ENCODE results near the gene MIA.
"Not testable (repeated sequence)": the region's sequence is repeated elsewhere in the genome, so short reads cannot be mapped to it uniquely, and the experiment has no call there.

DNA sequence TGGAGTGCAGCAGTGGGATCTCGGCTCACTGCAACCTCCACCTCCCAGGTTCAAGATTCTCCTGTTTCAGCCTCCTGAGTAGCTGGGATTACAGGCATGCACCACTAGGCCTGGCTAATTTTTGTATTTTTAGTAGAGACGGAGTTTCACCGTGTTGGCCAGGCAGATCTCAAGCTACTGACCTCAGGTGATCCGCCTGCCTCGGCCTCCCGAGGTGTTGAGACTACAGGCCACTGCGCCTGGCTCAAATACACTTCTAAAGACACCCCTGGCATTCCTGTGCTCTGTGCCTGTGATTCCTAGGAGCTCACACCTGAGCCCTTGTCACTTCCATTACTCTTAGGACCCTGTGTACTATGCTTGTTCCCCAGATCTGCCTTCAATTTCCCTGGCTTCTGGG, 37.2 kb downstream of the MIA start:
- TF ChIP-seq, protein P1, sequence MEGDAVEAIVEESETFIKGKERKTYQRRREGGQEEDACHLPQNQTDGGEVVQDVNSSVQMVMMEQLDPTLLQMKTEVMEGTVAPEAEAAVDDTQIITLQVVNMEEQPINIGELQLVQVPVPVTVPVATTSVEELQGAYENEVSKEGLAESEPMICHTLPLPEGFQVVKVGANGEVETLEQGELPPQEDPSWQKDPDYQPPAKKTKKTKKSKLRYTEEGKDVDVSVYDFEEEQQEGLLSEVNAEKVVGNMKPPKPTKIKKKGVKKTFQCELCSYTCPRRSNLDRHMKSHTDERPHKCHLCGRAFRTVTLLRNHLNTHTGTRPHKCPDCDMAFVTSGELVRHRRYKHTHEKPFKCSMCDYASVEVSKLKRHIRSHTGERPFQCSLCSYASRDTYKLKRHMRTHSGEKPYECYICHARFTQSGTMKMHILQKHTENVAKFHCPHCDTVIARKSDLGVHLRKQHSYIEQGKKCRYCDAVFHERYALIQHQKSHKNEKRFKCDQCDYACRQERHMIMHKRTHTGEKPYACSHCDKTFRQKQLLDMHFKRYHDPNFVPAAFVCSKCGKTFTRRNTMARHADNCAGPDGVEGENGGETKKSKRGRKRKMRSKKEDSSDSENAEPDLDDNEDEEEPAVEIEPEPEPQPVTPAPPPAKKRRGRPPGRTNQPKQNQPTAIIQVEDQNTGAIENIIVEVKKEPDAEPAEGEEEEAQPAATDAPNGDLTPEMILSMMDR (IDR thresholded peaks at IDR 0.05 in 8 of 11, conservative IDR thresholded peaks at IDR 0.05 in 3 of 11), result not testable (repeated sequence)
- TF ChIP-seq POLR2A, POLR2AphosphoS5 (IDR thresholded peaks at IDR 0.05): not testable (repeated sequence)
